Bladder microvascular endothelial cell (primary cell): Measurements from ENCODE around the gene USH1G. TPM values are rescaled to one million over a fixed set of nuclear protein-coding genes. Genes with fewer than 3 reads are reported as not detected.

ENCODE experiments used
- total RNA-seq: library from RNA; depleted of rRNA; stranded (reverse); fragments of >200 nt; gene quantifications from 2 replicates; pipeline ENCODE4 v1.2.3, GENCODE V29; 2014

Gene USH1G
- total RNA-seq: 0.16 TPM in 1 of 2 replicates, not detected in the other

DNA sequence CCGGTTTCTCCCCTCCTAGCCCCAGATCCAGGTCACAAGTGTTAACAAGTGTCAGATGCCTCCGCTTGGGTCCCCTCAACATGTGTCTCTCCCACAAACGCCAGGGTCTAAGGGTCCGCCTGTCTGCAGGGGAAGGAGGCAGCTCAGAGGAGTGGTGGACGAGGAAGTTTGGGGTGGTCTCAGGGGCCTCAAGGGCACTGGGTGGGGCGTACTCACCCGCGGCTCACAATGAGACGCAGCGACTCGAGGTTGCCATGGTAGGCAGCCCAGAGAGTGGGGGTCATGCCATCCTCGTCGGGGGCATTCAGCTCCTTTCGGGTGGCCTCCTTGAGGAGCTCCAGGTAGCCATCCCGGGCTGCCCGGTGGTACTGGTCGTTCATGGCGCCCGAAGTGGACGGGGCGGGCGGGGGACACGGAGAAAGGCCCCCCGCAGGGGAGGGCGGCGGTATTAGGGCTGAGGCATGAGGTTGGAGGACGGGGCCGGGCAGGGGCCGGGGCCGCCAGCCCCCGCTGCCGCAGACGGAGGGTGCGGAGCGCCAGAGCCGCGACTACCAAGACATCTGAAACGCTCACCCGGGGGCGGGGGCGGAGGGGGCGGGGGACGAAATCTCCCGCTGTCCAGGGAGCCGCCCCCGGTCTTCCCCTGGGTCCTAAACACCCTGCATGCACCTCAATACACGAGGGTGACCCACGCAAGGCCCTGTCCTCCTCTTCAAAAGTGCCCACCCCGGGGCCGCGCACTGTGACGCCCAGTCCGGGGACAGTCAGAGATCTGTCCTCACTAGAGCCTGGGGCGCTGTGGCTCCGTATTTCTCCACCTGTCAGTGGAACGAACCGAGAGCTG lies at the start of gene USH1G:
Gene USH1G (minus strand): TSS at position 562 of the 844 bp plus-strand sequence. CDS start 182 bp downstream, at position 380.

DNA sequence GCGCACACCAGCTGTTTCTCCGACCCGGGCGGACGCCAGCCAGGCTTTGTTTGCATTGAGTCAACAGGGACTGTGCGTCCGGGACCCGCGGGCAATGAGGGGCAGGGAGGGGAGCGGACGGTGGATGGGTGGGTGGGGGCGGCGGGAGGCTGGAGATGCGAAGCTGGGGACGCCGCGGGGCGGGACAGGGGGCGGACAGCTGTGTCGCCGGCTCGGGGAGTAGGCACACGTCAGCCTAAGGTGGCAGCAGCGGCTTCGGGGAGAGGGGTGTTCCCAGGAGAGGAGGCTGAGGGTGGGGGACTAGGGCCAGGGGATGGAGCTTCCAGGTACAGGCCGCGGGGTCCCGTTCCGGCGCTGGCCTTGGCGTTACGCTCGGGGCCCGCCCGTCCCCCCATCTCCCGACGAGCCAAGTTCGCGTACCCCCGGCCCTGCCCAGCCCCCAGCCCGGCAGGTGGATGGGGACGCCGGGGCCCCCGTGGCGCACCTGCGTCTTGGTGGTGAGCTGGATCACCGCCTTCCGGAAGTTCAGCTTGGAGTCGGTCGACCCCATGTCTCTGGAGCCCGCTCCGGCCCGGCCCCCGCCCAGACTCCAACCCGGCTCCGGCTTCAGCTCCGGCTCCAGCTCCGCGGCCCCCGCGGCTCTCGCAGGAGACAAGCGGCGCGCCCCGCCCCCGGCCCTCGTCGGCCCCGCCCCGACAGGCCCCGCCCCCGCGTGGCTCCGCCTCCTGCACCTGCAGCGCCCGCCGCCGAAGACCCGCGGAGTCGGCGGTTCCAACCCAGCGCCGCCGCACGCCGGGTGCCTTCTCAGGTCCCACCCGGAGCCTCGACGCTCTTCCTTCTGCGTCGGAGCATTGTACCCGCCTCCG lies 49.3 kb upstream of the USH1G start, which contains the start of gene HID1:
Gene HID1 (minus strand): TSS at position 653 of the 866 bp plus-strand sequence. CDS start 103 bp downstream, at position 550.

DNA sequence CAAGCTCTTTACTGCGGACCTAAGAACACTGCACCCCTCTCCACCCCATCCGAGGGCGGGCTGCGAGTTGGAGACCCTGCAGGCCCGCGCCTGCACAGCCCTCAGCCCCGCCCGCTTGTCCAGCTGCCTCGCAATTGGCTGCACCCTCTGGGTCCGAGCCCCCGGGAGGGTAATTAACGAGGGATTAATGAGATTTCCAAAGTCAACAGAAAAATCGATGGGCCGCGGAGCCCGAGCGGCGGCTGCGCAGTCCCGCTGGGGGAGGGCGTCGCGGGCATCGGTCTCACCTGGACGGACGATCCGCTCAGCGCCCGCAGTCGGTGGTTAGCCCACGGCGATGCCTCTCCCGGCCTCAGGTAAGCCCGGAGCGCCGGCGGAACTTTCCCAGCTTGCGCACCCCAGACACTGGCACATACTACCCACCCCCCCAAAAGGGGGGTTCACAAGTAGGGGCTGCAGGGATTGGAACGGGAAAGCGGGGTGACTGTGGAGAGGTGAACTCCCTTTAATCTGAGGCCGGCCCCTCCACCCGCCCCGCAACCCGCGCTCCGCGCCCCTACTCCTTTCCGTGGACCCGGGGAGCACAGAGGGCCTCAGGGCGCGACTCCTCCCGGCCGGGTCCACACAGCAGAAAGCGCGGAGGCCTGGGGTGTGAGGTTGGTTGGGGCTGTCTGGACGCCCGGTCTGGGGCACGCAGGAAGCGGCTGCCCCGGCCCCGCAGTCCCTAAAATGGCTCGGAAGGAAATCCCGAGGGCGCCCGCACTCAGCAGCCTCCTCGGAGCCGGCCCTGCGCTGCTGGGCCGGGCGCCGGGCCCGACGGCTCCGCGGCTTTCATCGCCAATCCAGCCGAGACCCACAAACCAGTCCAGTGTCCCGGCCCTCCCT lies 12.8 kb upstream of the USH1G start, which contains the start of gene OTOP3:
Gene OTOP3 (plus strand): TSS at position 314 of the 885 bp plus-strand sequence. CDS start 24 bp downstream, at position 338.

DNA sequence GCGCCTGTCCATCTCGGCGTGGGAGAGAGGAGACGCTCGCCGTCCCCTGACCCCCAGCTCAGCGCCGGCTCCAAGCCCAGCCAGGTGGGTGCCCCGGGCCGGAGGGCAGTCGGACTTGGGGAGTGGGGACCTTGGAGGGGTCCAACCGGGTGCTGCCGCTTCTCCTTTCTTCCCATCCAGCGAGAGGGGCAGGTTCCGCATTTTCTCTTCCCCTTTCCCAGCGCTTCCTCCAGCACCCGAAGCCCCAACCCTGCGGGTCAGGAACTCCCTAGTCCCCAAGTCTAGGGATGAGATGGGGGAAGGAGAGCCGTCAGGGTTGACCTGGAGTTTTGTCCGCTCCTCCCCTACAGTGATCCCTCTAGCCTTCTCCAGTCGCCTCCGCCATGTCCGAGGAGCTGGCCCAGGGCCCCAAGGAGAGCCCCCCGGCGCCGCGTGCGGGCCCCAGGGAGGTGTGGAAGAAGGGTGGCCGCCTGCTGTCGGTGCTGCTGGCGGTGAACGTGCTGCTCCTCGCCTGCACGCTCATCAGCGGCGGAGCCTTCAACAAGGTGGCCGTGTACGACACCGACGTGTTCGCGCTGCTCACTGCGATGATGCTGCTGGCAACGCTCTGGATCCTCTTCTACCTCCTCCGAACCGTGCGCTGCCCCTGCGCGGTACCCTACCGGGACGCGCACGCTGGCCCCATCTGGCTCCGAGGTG lies 1.3 kb upstream of the USH1G start, which contains the start of gene OTOP2:
Gene OTOP2 (plus strand): TSS at position 24 of the 699 bp plus-strand sequence. CDS start 360 bp downstream, at position 384.

DNA sequence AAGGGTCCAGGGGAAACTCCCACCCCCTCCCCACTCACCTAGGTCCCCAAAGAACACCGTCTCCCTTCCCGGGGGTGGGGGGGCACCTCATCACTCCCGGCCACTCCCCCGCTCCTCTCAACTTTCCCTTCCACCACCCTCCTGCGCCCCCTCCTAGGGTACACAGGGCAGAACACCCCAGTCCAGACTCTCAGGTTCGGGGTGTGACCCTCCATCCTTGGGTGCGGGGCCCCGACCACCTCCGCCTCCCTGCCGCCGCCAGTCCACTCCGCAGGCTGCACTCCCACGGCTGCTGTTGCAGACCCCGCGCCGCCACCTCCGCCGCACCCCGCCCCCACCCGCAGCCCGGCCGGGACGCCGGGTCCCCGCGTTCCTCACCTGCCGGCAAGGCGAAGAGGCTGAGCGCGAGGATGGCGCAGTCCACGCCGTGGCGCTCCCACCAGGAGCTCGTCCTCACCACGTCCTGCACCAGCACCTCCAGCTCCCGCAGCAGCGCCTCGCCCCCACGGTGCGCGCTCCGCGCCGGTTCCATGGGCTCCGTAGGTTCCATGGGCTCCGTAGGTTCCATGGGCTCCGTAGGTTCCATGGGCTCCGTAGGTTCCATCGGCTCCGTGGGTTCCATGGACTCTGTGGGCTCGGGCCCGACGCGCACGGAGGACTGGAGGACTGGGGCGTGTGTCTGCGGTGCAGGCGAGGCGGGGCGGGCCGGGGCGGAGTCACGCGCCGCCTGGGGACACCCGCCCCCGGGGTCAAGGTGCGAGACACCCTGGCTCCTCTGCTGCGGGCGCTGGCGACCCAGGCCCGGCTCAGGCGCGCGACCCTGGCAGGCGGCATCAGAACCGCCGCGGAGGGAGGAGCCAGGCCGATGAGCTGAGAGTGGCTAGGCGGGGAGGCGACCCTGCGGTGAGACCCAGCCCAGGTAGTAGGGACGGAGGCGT lies 29.8 kb downstream of the USH1G start, which contains the start of gene FADS6:
Gene FADS6 (minus strand): TSS at position 660 of the 938 bp plus-strand sequence. CDS start 38 bp downstream, at position 622.

DNA sequence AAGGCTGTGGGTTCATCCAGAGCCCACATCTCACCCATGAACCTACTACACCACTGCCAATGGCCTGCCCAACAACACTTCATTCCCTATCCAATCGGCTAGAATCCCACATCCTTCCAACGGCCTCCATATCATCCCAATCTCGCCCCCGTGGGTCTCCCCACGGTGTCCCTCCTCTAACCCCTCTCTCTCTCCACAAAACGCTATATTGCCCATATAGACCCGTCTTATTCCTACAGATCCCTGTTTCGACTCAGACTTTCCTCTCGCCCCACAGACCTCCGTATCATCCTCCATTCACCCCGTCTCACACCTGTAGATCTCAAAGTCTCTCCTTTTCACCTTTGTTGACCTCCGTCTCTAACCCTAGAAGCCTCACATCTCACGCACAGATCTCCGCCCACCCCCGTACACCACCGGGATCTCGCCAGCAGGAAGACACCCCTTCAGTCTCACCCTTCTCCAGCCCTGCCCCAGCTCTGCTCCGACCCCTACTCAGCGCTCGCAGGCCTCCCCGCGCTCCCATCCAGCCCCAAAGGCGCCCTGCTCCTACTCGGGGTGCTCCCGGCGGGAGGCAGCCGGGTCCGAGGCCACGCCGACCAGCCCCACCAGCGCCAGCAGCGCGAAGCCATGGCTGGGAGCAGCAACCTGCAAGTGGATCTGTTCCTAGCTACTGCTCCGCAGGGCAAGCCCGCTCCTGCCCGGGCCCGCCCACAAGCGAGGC lies 50.6 kb downstream of the USH1G start, which contains the start of gene FDXR:
Gene FDXR (minus strand): TSS at position 682 of the 724 bp plus-strand sequence. CDS start 50 bp downstream, at position 632.

Other genes starting within 250 kb of the USH1G start
- gene CD300LF, start 210.3 kb downstream of the USH1G start, total RNA-seq: not detected in 2 replicates
- gene RAB37, start 186.0 kb downstream of the USH1G start, total RNA-seq: 0.25 and 0.65 TPM in 2 replicates
- gene NHERF1, start 174.6 kb downstream of the USH1G start, total RNA-seq: 7.6 and 8.3 TPM in 2 replicates
- gene NAT9, start 146.9 kb downstream of the USH1G start, total RNA-seq: 18.3 and 46.3 TPM in 2 replicates
- gene GRIN2C, start 63.4 kb downstream of the USH1G start, total RNA-seq: under 0.01 and 0.06 TPM in 2 replicates
- gene FDXR, start 50.3 kb downstream of the USH1G start, total RNA-seq: 40.8 and 49.1 TPM in 2 replicates
- gene FADS6, start 29.6 kb downstream of the USH1G start, total RNA-seq: not detected in 2 replicates
- not detected in 2 replicates for gene OTOP2, start 1.0 kb upstream of the USH1G start, total RNA-seq
- not detected in 2 replicates for gene OTOP3, start 12.6 kb upstream of the USH1G start, total RNA-seq
- 19.3 and 36.4 TPM in 2 replicates for gene HID1, start 49.5 kb upstream of the USH1G start, total RNA-seq
- 13.0 and 17.1 TPM in 2 replicates for gene CDR2L, start 64.4 kb upstream of the USH1G start, total RNA-seq
- 22.9 and 28.3 TPM in 2 replicates for gene MRPL58, start 89.4 kb upstream of the USH1G start, total RNA-seq
- gene ATP5PD, start 123.7 kb upstream of the USH1G start, total RNA-seq: 143 and 176 TPM in 2 replicates
- gene KCTD2, start 124.0 kb upstream of the USH1G start, total RNA-seq: 11.2 and 15.0 TPM in 2 replicates
- gene SLC16A5, start 164.7 kb upstream of the USH1G start, total RNA-seq: 5.3 and 8.2 TPM in 2 replicates
- gene ARMC7, start 186.7 kb upstream of the USH1G start, total RNA-seq: 2.6 and 5.1 TPM in 2 replicates
- 19.1 and 22.3 TPM in 2 replicates for gene NT5C, start 208.5 kb upstream of the USH1G start, total RNA-seq
- 93.8 and 113 TPM in 2 replicates for gene JPT1, start 231.3 kb upstream of the USH1G start, total RNA-seq